ENCODE measurements around the gene ONECUT1.
A peak's percentile ranks its signal among the peaks of the same experiment; 100 is the strongest.

ONECUT1 gene

DNA sequence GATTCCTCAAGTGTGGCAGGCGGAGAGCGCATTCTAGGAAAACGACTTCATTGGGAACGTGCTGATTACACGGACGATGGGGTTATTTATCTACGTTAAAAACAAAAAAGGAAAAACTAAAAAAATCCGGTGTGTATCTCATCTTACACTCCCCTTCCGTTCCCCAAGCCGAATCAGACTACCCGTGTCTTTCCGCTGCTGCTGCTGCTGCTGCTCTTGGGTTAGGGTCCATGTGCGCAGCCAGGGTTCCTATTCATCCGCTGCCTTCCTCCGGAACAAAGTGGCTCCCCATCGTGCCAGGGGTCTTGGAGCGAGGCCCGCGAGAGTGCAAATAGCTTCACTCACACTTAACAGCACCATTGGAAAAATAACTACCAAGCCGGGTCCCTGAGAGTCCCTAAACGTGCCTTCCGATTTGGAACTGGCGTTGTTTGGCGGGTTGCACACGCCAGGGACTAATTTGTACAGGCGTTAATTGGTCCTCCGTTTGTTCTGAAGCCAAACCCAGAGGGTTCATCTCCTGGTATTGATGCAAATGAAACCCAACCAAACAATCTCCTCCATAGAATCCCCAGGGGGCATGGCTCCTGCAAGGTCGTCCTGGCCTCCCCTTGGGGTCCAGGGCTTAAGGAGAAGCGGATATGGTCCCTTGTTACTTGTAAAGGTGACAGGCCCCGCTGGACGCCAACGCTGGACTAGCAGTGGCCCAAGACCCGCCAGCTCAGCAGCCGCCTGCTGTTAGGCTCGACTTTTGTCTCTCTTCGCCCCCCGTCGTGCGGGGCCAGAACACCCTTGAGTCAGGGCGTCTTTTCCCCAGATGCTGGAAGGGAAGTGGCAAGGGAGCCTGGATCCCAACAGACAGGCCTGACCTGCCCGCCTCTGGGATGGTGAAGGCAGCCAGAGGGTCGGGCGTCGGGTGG lies 11.0 kb upstream of the ONECUT1 start:
- no peaks in the 10 kb centered on the region for H3K9me3 Mint-ChIP-seq
- H3K27me3 Mint-ChIP-seq, result peaks cover 60% of the 10 kb centered on the region
- H3K4me1 Mint-ChIP-seq, result peaks cover 32% of the 10 kb centered on the region
- peak overlapping the region; percentile 71 for H3K27ac Mint-ChIP-seq
- H3K4me3 Mint-ChIP-seq, result no peak overlapping the region
- peaks cover 1% of the 10 kb centered on the region for H3K36me3 Mint-ChIP-seq

DNA sequence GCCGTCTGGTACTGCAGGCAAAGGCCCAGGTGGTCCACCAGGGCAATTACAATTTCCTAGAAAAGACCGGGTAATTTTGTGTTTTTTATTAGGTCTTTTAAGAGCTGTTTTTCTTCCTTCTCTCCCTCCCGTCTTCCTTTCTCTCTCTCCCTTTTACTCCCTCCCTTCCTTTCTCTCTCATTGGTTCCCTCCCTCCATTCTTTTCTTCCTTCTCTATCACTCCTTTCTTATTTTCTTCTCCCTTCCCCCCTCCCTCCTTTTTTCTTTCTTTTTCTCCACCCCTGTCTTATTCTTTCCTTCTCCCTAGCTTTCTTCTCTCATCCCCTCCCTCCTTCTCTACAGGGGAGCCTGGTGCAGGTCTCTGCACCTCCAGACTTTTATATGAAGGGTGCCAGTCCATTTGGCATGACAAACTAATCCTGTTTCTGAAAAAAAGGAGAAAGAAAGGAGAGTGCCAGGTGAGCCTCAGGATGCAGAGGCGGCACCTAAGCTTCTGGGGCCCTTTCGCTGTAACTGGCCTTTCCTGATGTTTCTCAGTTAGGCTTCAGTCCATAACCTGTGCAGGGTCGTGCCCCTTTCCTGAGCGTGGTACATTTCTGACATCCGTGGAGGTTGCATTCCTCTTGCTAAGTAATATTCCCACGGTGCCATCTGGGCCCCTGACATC lies 9.1 kb upstream of the ONECUT1 start:
- H3K4me1 Mint-ChIP-seq, result peaks cover 33% of the 10 kb centered on the region
- peaks cover 1% of the 10 kb centered on the region for H3K36me3 Mint-ChIP-seq
- H3K27me3 Mint-ChIP-seq, result peaks cover 69% of the 10 kb centered on the region
- H3K27ac Mint-ChIP-seq, result no peak overlapping the region
- no peak overlapping the region for H3K4me3 Mint-ChIP-seq
- H3K9me3 Mint-ChIP-seq, result no peaks in the 10 kb centered on the region

DNA sequence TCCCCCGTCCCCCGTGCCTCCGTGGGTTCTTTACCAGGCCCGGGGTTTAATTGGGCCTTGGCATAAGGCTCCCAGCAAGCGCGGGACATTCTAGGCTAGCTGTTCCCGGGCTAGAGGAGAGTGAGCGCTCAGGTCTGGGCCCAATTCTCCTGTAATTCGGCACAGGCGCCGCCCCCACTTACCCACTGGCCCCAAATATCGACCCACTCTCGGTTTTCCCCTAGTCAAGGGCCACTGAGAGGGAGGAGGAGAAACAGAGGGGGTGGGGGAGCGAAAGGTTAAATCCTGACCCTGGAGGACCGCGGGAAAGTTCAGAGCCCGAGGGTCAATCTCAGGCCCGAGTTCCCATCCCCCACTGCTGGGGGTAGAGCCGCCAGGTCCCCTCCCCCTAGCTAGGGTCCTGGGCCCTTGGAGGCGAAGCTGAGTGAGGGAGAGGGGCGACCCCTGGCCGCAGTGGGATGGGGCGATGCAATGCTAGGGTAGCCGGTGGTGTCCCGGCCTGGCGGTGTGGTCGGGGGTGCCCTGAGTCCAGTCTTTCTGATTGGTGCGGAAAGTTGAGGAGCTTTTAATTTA lies 8.5 kb upstream of the ONECUT1 start:
- Mint-ChIP-seq H3K36me3 (peaks cover 1% of the 10 kb centered on the region), H3K9me3 (no peaks in the 10 kb centered on the region), H3K27ac (no peak overlapping the region), H3K4me1 (peaks cover 30% of the 10 kb centered on the region), H3K27me3 (peaks cover 72% of the 10 kb centered on the region), H3K4me3 (no peak overlapping the region)

DNA sequence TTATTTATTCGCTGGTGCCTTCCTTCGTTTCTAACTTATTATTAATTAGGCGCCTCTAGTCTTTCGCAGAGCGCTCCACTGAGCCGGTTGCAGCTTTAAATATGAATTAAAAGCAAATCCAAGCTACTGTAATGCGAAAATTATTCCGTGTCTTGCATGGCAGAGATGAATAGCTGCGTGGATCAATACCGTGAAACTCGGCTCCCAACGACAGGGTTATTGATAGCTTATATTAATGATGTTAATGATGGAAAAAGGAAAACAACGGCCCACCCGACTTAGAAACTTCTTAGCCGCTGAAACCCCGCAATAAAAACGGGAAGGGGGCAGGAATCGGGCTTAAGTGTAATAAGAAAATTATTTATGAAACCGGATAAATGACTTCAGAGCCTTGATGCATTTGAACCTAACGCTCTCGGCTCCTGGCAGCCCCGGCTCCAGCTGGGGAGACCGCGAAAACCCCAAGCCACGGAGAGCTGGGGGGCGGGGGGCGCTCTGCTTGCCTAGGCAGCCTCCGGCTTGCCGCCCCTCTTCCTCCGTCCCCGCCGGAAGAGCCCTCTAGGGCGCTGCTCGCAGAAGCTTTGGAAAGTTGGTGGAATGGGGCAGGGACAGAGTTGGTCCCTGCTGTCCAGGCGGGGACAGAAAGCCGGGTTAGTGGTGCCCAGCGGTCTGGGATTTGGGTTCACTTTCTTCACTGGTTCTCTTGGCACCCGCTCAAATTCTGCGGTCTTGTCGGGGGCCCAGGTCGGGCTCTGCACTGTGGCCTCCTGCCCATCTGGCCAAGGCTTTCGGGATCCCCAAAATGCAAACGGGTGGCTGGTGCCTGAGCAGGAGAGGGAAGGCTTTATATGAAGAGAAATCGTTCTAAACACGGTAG lies 7.7 kb upstream of the ONECUT1 start:
- Mint-ChIP-seq H3K4me1 (peaks cover 23% of the 10 kb centered on the region), H3K9me3 (no peaks in the 10 kb centered on the region), H3K36me3 (no peaks in the 10 kb centered on the region), H3K27ac (no peak overlapping the region), H3K27me3 (peaks cover 71% of the 10 kb centered on the region), H3K4me3 (no peak overlapping the region)

DNA sequence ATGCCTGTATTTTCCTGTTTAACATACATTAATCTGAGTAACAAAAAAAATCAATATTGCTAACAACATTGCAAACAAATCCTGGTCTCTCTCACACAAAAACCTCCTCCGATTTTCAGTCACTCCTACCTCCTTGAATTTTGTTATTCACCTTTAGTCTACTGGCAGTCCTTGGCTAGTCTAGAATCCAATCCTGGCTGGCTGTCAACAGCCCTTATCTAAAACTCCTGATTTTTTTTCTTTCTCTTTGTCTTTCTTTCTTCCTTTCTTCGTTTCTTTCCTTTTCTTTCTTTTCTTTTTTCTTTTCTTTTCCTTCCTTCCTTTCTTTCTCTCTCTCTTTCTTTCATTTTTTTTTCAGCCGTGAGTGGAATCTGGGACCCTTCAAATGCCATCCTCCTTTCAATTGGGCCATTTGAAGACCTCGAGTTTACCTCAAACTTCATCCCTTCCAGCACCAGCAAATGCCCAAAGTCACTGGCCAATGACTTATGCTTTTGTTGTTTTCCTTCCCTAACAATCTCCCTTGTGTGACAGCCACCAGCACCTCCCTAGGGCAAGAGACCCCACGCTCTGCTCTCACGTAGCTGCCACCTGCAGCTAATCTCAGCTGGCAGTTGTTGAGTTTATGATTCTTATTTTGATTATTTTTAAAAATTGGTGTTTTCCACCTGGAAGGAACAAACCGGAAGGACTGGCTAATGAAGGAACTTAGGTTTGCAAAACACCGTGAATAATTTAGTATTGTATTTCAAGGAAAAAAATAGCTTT lies 6.8 kb upstream of the ONECUT1 start:
- H3K4me1 Mint-ChIP-seq, result peaks cover 23% of the 10 kb centered on the region
- H3K9me3 Mint-ChIP-seq, result no peaks in the 10 kb centered on the region
- no peaks in the 10 kb centered on the region for H3K36me3 Mint-ChIP-seq
- no peak overlapping the region for H3K27ac Mint-ChIP-seq
- peaks cover 69% of the 10 kb centered on the region for H3K27me3 Mint-ChIP-seq
- no peak overlapping the region for H3K4me3 Mint-ChIP-seq

DNA sequence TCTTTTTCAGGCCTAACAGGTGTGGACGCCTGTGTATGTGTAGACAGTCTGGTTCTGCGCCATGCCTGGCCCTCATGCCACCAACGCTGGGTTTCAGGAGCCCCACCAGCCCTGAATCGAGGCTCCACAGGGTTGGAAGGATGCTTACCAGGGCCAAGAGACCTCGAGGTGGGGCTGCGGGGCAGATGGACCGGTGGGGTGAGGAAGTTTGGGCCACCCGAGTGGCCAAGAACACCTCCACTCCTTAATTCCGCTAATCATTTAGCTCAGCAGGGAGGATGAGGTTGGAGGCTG lies 6.0 kb upstream of the ONECUT1 start:
- Mint-ChIP-seq H3K4me3 (no peak overlapping the region), H3K27ac (peak overlapping the region; percentile 30), H3K4me1 (peaks cover 23% of the 10 kb centered on the region), H3K27me3 (peaks cover 66% of the 10 kb centered on the region), H3K9me3 (no peaks in the 10 kb centered on the region), H3K36me3 (no peaks in the 10 kb centered on the region)

DNA sequence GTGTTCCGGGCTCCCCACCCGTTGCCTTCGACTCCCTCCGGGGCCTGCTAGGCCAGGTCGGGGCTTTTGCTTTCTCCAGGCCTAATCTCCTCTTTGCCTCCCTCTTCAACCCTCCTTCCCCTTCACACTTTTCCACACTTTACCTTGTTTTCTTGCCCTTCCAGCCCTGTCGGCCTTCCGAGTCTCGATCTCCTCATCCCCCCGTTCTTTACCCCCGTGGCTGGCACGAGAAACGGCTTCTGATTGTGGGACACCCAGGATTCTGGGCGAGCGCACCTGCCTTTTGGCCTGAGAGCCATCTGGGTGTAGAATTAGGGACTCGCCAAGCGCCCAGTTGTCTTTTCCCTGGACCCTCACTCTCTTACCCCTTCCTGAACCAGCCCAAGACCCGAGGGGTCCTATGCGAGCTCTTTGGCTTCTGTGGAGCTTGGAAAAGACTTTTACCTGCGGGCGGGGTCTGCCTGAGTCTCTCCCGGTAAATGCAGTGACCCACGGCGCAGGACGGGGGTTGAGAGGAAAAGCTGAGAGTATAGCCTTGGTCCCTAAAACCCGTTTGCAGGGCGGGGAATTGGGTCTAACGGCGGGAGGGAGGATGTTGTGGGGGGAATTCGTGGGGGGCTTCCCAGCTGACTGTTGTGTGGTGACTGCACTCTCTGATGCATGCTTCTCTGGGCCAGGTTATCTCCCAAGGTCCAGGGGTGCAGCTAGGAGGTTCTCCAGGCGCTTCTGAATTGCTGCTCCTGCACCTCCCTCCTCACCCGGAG lies 5.5 kb upstream of the ONECUT1 start:
- Mint-ChIP-seq H3K4me1 (peaks cover 19% of the 10 kb centered on the region), H3K9me3 (no peaks in the 10 kb centered on the region), H3K27ac (peak overlapping the region; percentile 87), H3K36me3 (no peaks in the 10 kb centered on the region), H3K4me3 (no peak overlapping the region), H3K27me3 (peaks cover 62% of the 10 kb centered on the region)

DNA sequence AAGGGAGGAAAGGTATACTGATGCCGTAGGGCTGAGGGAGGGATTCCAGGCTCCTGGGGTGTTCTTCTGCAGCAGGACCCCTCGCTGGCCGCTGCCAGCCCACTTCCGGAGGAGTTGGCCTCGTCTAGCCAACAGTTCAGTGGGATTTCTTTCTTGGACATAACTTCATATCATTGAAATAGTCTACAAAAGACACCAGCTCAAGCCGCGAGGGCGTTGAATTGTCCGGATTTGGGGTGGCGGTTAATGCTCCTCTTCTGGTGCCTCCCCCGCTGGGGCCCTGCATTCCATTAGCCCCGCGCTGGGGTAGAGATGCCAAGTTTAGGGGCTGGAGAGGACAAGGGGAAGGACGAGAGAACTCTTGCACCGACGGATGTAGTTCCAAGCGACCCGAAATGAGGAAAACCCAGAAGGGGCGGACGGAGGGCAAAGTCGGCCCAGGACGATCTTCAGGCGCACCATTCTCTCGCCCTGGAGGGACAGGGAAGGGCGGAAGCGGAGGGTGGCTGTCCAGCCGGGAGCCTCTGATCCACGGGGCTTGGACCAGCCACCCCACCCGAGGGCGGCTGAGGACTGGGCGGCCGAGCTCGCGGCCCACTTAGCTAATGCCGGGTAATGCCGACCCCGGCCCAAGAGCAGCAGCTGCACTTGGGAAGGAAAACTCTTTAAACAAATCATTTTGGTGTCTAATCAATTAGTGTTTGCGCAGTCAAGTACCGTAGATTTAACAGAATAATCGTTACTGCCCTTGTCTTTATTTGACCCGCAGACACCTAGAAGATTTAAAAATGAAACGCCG lies 4.7 kb upstream of the ONECUT1 start:
- Mint-ChIP-seq H3K9me3 (no peaks in the 10 kb centered on the region), H3K4me1 (peaks cover 19% of the 10 kb centered on the region), H3K4me3 (no peak overlapping the region), H3K27me3 (peaks cover 57% of the 10 kb centered on the region), H3K27ac (peak overlapping the region; percentile 73), H3K36me3 (no peaks in the 10 kb centered on the region)

DNA sequence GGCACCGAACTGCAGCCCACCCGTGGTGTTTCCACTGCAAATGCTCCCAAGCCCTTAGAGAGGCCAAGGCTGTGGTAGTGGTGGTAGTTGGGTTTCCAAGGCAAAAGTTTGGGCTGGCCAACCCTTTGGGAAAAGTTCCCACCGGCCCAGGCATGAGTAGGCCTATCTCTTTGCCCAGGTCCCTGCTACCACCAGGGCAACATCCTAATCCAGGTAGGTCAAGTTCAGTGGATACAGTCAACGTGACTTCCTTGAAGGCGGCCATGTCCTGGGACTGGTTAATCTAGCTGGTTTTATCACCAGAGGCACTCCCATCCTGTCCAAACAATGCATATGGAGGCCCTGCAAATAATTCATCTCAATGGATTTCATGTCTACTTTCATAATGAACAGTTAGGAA lies 1.6 kb upstream of the ONECUT1 start:
- Mint-ChIP-seq H3K4me1 (peaks cover 22% of the 10 kb centered on the region), H3K4me3 (no peak overlapping the region), H3K9me3 (no peaks in the 10 kb centered on the region), H3K27me3 (peaks cover 60% of the 10 kb centered on the region), H3K27ac (no peak overlapping the region), H3K36me3 (no peaks in the 10 kb centered on the region)

DNA sequence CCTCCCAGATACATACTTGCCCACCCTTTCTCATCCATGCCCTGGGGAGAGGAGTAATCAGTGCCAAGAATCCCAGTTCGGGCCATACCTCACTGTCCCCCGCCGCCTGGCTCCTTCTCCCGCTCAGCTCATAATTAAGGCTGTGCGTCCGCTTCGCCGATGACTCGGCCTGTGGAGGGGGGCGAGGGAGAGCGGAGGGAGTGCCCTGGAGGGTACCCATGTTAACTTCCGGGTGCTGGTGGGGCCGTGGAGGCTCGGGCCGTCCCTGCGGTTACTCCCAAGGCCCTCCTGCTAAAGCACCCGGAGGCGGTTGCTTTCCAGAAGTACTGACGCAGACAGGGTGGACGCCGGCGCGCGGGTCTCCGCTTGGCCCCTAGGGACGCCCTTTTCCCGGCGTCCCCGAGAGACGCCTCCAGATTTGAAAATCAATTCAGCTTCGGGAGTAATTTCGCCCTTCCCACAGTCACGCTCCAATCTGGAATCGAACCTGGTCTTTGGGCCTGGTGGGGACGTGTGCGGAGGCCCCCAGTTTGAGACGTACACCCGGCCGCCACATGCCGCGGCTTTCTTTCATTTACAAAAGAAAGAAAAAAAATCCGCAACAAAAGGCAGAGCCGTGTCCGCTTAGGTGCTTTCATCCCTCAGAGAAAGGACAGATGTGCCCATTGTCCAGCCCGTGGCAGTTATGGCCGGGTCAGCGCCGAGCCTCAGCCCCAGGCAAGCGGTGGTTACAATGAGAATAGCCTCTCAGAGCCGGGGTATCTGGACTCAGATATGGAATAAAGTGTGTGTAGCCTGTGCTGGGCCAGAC lies 1.0 kb upstream of the ONECUT1 start:
- H3K4me1 Mint-ChIP-seq, result peaks cover 18% of the 10 kb centered on the region
- no peaks in the 10 kb centered on the region for H3K36me3 Mint-ChIP-seq
- H3K27ac Mint-ChIP-seq, result no peak overlapping the region
- H3K27me3 Mint-ChIP-seq, result peaks cover 60% of the 10 kb centered on the region
- H3K4me3 Mint-ChIP-seq, result peak overlapping the region; percentile 73
- H3K9me3 Mint-ChIP-seq, result no peaks in the 10 kb centered on the region

DNA sequence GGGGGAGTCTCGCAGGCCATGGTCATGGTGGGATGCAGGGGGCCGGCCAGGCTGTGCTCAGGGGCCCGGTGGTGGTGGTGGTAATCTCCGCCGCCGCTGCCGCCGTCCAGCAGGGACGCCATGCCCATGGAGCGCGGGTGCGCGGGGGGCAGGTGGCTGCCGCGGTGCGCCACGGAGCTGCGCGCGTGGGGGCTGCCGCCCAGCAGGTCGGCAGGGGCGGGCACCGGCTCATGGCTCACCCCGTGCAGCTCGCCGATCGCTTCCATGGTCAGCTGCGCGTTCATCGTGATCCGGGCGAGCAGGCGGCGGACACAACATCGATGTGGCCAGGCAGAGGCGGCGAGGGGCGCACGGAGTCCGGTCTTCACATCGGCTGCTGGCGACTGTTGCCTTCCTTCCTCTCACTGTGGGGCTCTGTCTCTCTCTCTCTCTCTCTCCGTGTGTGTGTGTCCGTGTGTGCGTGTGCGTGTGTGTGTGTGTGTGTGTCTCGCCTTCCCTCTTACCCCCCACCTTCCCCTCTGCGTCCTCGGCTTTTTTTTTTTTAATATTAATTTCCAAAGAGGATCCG lies 451 bp downstream of the ONECUT1 start:
- Mint-ChIP-seq H3K9me3 (no peaks in the 10 kb centered on the region), H3K27me3 (peaks cover 58% of the 10 kb centered on the region), H3K4me3 (peak overlapping the region; percentile 74), H3K36me3 (no peaks in the 10 kb centered on the region), H3K27ac (no peak overlapping the region), H3K4me1 (peaks cover 12% of the 10 kb centered on the region)

DNA sequence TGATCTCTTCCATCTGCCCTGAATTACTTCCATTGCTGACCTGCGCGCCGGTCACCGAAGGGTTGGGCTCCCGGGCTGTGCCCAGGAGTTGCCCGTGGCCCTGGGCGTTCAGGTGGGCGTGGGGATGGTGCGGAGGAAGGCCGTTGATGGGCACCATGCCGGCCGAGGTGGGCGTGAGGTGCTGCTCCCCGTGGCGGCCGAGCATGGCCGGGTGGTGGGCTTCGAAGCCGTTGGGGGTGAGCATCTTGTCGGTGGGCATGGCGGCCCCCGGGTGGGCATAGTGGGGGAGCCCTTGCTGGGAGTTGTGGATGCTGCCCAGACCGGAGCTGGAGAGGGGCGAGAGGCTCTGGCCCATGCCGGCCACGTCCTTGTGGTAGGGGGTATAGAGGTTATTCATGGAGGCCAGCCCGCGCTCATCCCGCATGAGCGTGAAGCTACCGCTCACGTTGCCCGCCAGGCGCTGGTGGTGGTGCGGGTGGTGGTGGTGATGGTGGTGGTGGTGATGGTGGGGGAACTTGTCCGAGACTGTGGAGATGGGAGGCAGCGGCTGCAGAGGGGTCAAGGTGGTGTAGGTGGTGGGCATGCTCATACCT lies 1.0 kb downstream of the ONECUT1 start:
- Mint-ChIP-seq H3K4me1 (peaks cover 12% of the 10 kb centered on the region), H3K27ac (no peak overlapping the region), H3K4me3 (peak overlapping the region; percentile 74), H3K27me3 (peaks cover 55% of the 10 kb centered on the region), H3K9me3 (no peaks in the 10 kb centered on the region), H3K36me3 (no peaks in the 10 kb centered on the region)

Data from activated naive CD4-positive, alpha-beta T cell treated with anti-CD3 and anti-CD28 coated beads, Interleukin-2, amount 50 U/mL, for 24 hours (primary cell).